ENCODE results near the gene C11orf71.

The C11orf71 gene

DNA sequence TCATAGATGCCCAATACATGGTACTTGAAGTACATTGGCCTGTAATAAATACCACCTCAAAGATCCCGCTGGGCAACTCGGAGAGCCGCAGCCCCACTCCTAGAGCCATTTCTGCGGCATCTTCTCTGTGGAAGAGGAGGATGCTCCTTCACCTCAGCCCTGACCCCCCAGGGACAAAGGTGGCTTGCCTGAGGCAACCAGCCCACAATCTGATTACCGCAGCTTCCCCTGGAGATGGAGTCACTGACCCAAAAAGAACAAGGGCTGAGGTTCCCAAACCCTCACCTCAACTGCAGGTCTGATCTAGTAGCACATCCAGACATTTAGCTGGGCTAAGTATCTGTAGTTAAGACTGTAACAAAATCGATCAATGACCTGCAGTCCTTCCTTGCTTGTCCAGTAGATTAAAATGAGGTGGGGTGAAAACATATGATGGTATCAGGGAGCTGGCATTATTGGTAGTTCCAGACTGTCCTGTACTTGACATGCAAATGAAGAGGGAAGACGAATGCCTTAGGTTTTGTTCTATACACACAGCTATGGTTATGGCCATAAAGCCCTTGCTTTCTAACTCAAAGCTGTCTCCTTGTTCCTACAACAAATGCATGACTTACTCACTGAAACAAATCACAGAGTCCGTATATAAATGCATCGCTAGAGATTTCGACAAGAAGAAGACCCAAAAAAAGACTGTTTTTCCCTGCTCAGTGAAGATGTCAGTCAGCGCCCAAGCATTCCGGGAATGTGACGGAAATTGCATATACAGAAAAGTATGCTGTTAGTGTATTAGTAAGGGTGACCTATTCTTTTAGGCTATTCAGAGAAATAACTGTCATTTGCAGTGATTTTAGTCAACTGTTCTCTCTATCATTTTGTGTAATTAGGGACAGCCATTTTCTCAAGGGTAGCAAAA, 33.7 kb downstream of the C11orf71 start:
- ChIA-PET CTCF (no interaction called here), POLR2A (no interaction called here)
- TF ChIP-seq FOXM1 (IDR thresholded peaks at IDR 0.05; ENCODE audit: borderline replicate concordance) (no peak), SP1 (IDR thresholded peaks at IDR 0.05) (no peak), ZNF384 (IDR thresholded peaks at IDR 0.05) (no peak), NFRKB (IDR thresholded peaks at IDR 0.05) (no peak), L3MBTL2 (conservative IDR thresholded peaks at IDR 0.05) (no peak), HDGF (IDR thresholded peaks at IDR 0.05; ENCODE audit: borderline replicate concordance) (no peak), BHLHE40 (IDR thresholded peaks at IDR 0.05; ENCODE audit: borderline replicate concordance) (no peak)
- no peak for DNase-seq (ENCODE audit: extremely low spot score)

GRCh38 chr11:114362958-114363357, 37.4 kb downstream of the C11orf71 start:
- DNase-seq (ENCODE audit: extremely low spot score), result no peak
- no peak for TF ChIP-seq ZNF384 (IDR thresholded peaks at IDR 0.05)
- no peak for TF ChIP-seq FOXA1 (IDR thresholded peaks at IDR 0.05)
- TF ChIP-seq TARDBP (IDR thresholded peaks at IDR 0.05), result no peak
- no peak for TF ChIP-seq FOXK2 (IDR thresholded peaks at IDR 0.05)
- no peak for TF ChIP-seq BHLHE40 (IDR thresholded peaks at IDR 0.05; ENCODE audit: borderline replicate concordance)
- TF ChIP-seq FOXM1 (IDR thresholded peaks at IDR 0.05; ENCODE audit: borderline replicate concordance), result no peak
- TF ChIP-seq, protein P1, sequence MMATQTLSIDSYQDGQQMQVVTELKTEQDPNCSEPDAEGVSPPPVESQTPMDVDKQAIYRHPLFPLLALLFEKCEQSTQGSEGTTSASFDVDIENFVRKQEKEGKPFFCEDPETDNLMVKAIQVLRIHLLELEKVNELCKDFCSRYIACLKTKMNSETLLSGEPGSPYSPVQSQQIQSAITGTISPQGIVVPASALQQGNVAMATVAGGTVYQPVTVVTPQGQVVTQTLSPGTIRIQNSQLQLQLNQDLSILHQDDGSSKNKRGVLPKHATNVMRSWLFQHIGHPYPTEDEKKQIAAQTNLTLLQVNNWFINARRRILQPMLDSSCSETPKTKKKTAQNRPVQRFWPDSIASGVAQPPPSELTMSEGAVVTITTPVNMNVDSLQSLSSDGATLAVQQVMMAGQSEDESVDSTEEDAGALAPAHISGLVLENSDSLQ (IDR thresholded peaks at IDR 0.05), result no peak; the same call in 1 of the 2 replicates
- no peak for TF ChIP-seq ELF4 (IDR thresholded peaks at IDR 0.05)
- TF ChIP-seq NFRKB (IDR thresholded peaks at IDR 0.05), result no peak
- no peak for TF ChIP-seq L3MBTL2 (conservative IDR thresholded peaks at IDR 0.05)
- no peak for TF ChIP-seq SP1 (IDR thresholded peaks at IDR 0.05)
- no peak for TF ChIP-seq LEF1 (IDR thresholded peaks at IDR 0.05; ENCODE audit: borderline replicate concordance)
- no peak for TF ChIP-seq HDGF (IDR thresholded peaks at IDR 0.05; ENCODE audit: borderline replicate concordance)
- no peak for TF ChIP-seq SUZ12 (IDR thresholded peaks at IDR 0.05)
- TF ChIP-seq ARNT (IDR thresholded peaks at IDR 0.05), result no peak
- TF ChIP-seq CTBP1 (IDR thresholded peaks at IDR 0.05; ENCODE audit: borderline replicate concordance), result no peak
- ChIA-PET CTCF (interaction anchor here (0.6 kb wide), 1 partner anchor 12 kb away, joined by 3 read pairs; no protein-coding TSS in a partner anchor), POLR2A (no interaction called here)

- ChIA-PET POLR2A (no interaction called here), CTCF (no interaction called here)
Observed at GRCh38 chr11:114362326-114362725, 38.0 kb downstream of the C11orf71 start.

DNA sequence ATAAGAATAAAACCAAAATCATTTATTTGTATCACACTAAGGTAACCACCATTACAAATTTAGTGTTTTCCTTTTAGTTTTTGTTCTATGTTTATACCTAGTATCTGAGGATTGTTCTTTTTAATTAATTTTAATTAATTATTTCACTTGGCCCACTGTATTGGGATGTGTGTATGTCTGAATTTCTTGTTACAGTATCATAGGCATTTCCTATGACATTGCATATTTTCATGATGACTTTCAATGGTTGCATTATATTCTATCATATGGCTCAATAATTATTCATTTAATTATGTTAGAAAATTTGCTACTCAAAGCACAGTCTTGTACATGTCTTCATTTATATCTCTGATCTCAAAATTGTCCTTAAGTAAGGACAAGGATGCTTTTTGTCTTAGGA, 41.0 kb downstream of the C11orf71 start:
- ChIA-PET POLR2A (no interaction called here), CTCF (no interaction called here)
- TF ChIP-seq ARNT (IDR thresholded peaks at IDR 0.05), result no peak
- TF ChIP-seq L3MBTL2 (conservative IDR thresholded peaks at IDR 0.05), result no peak
- TF ChIP-seq, protein P1 (IDR thresholded peaks at IDR 0.05), result no peak
- TF ChIP-seq TARDBP (IDR thresholded peaks at IDR 0.05), result no peak
- TF ChIP-seq NFRKB (IDR thresholded peaks at IDR 0.05), result no peak
- no peak for TF ChIP-seq SUZ12 (IDR thresholded peaks at IDR 0.05)
- no peak for TF ChIP-seq BHLHE40 (IDR thresholded peaks at IDR 0.05; ENCODE audit: borderline replicate concordance)
- TF ChIP-seq FOXK2 (IDR thresholded peaks at IDR 0.05), result no peak
- TF ChIP-seq FOXA1 (IDR thresholded peaks at IDR 0.05), result no peak
- no peak for TF ChIP-seq LEF1 (IDR thresholded peaks at IDR 0.05; ENCODE audit: borderline replicate concordance)
- TF ChIP-seq SP1 (IDR thresholded peaks at IDR 0.05), result no peak
- TF ChIP-seq ZNF384 (IDR thresholded peaks at IDR 0.05), result no peak
- TF ChIP-seq ELF4 (IDR thresholded peaks at IDR 0.05), result no peak
- no peak for TF ChIP-seq CTBP1 (IDR thresholded peaks at IDR 0.05; ENCODE audit: borderline replicate concordance)
- no peak for TF ChIP-seq HDGF (IDR thresholded peaks at IDR 0.05; ENCODE audit: borderline replicate concordance)
- no peak for TF ChIP-seq FOXM1 (IDR thresholded peaks at IDR 0.05; ENCODE audit: borderline replicate concordance)
- DNase-seq (ENCODE audit: extremely low spot score), result no peak

More at GRCh38 chr11:114362326-114362725, 38.0 kb downstream of the C11orf71 start:
- no peak for TF ChIP-seq ARNT (IDR thresholded peaks at IDR 0.05)
- TF ChIP-seq HDGF (IDR thresholded peaks at IDR 0.05; ENCODE audit: borderline replicate concordance), result no peak
- TF ChIP-seq LEF1 (IDR thresholded peaks at IDR 0.05; ENCODE audit: borderline replicate concordance), result no peak
- TF ChIP-seq L3MBTL2 (conservative IDR thresholded peaks at IDR 0.05), result no peak
- no peak for TF ChIP-seq FOXM1 (IDR thresholded peaks at IDR 0.05; ENCODE audit: borderline replicate concordance)
- TF ChIP-seq NFRKB (IDR thresholded peaks at IDR 0.05), result no peak
- TF ChIP-seq FOXA1 (IDR thresholded peaks at IDR 0.05), result no peak
- TF ChIP-seq CTBP1 (IDR thresholded peaks at IDR 0.05; ENCODE audit: borderline replicate concordance), result no peak
- TF ChIP-seq SP1 (IDR thresholded peaks at IDR 0.05), result no peak
- TF ChIP-seq TARDBP (IDR thresholded peaks at IDR 0.05), result no peak
- no peak for TF ChIP-seq BHLHE40 (IDR thresholded peaks at IDR 0.05; ENCODE audit: borderline replicate concordance)
- no peak for TF ChIP-seq ZNF384 (IDR thresholded peaks at IDR 0.05)
- TF ChIP-seq, protein P1 (IDR thresholded peaks at IDR 0.05), result no peak
- TF ChIP-seq SUZ12 (IDR thresholded peaks at IDR 0.05), result no peak
- TF ChIP-seq FOXK2 (IDR thresholded peaks at IDR 0.05), result no peak
- TF ChIP-seq ELF4 (IDR thresholded peaks at IDR 0.05), result no peak
- DNase-seq (ENCODE audit: extremely low spot score), result no peak

GRCh38 chr11:114358716-114359115, 41.6 kb downstream of the C11orf71 start:
- no peak for DNase-seq (ENCODE audit: extremely low spot score)
- ChIA-PET POLR2A (no interaction called here), CTCF (no interaction called here)
- TF ChIP-seq NFRKB (IDR thresholded peaks at IDR 0.05) (no peak), L3MBTL2 (conservative IDR thresholded peaks at IDR 0.05) (no peak), LEF1 (IDR thresholded peaks at IDR 0.05; ENCODE audit: borderline replicate concordance) (no peak), ELF4 (IDR thresholded peaks at IDR 0.05) (no peak), FOXA1 (IDR thresholded peaks at IDR 0.05) (no peak), TARDBP (IDR thresholded peaks at IDR 0.05) (no peak), CTBP1 (IDR thresholded peaks at IDR 0.05; ENCODE audit: borderline replicate concordance) (no peak)
- TF ChIP-seq, protein P1 (IDR thresholded peaks at IDR 0.05), result no peak

All from HEK293T (cell line).